Keratinocyte (primary cell): Measurements from ENCODE around the gene CLCN3. TPM values are rescaled to one million over a fixed set of nuclear protein-coding genes. Genes with fewer than 3 reads are reported as not detected.

Source experiments
- DNase-seq: peaks from one replicate; pipeline ENCODE4 v3.0.0-alpha.2; 2011; ENCODE audit warnings: low read depth, missing footprints, low spot score
- FAIRE-seq: peaks from 2 replicates; lab custom pipeline; 2011; peaks lifted over from hg19 to GRCh38; lab: Jason Lieb, UNC
- H2AFZ ChIP-seq: 2 replicates; pipeline ENCODE4 v1.6.0; 2012; ENCODE audit warnings: low read length, control low read depth, inconsistent platforms; ENCODE audit not compliant: control insufficient read depth
- H3K27ac ChIP-seq: 2 replicates; pipeline ENCODE4 v1.5.1; 2011; ENCODE audit warnings: low read length; ENCODE audit not compliant: control insufficient read depth, insufficient read depth
- H3K27me3 ChIP-seq: 3 replicates; pipeline ENCODE4 v1.6.0; 2011; ENCODE audit warnings: low read length; ENCODE audit not compliant: control insufficient read depth, insufficient read depth; ENCODE audit errors: extremely low read depth
- H3K36me3 ChIP-seq, 2 experiments: 2 replicates in 1 of 2; 3 replicates in 1 of 2; pipeline ENCODE4 v1.5.1; 2011; ENCODE audit warnings: low read length in 2 of 2, mild to moderate bottlenecking in 1 of 2; ENCODE audit not compliant: control insufficient read depth in 2 of 2, insufficient read depth in 2 of 2; ENCODE audit errors: extremely low read depth in 1 of 2
- H3K4me1 ChIP-seq: 3 replicates; pipeline ENCODE4 v1.5.1; 2011; ENCODE audit warnings: low read length; ENCODE audit not compliant: control insufficient read depth, insufficient read depth; ENCODE audit errors: extremely low read depth
- H3K4me2 ChIP-seq: 3 replicates; pipeline ENCODE4 v1.6.0; 2011; ENCODE audit warnings: low read depth, low read length; ENCODE audit not compliant: control insufficient read depth, insufficient read depth; ENCODE audit errors: extremely low read depth
- H3K4me3 ChIP-seq, 3 experiments: fragments of 200-600 bp in 1 of 3; sonication (generic) in 1 of 3; 2 replicates in 2 of 3; 3 replicates in 1 of 3; pipeline ENCODE4 v1.5.1; 2011 to 2016; ENCODE audit warnings: low read length in 3 of 3, mild to moderate bottlenecking in 3 of 3, control low read depth in 2 of 3, inconsistent platforms in 1 of 3, low read depth in 1 of 3, mixed read lengths in 1 of 3, mixed run types in 1 of 3, moderate library complexity in 1 of 3; ENCODE audit not compliant: control insufficient read depth in 2 of 3, insufficient read depth in 2 of 3; ENCODE audit errors: extremely low read depth in 1 of 3
- H3K79me2 ChIP-seq: 2 replicates; pipeline ENCODE4 v1.6.0; 2012; ENCODE audit warnings: low read length; ENCODE audit not compliant: control insufficient read depth, insufficient read depth
- H3K9ac ChIP-seq: 3 replicates; pipeline ENCODE4 v1.6.0; 2011; ENCODE audit warnings: low read length; ENCODE audit not compliant: control insufficient read depth, insufficient read depth; ENCODE audit errors: extremely low read depth
- H3K9me1 ChIP-seq: 3 replicates; pipeline ENCODE4 v1.6.0; 2011; ENCODE audit warnings: low read length; ENCODE audit not compliant: control insufficient read depth, insufficient read depth; ENCODE audit errors: extremely low read depth
- H3K9me3 ChIP-seq: 2 replicates; pipeline ENCODE4 v1.5.1; 2012; ENCODE audit warnings: low read depth, low read length; ENCODE audit not compliant: control insufficient read depth
- H4K20me1 ChIP-seq: 3 replicates; pipeline ENCODE4 v1.6.0; 2011; ENCODE audit warnings: low read length; ENCODE audit not compliant: control insufficient read depth, insufficient read depth; ENCODE audit errors: extremely low read depth
- CTCF ChIP-seq, 3 experiments: IDR thresholded peaks in 1 of 3; conservative IDR thresholded peaks in 1 of 3; optimal IDR thresholded peaks in 1 of 3; 2 replicates in 2 of 3; 3 replicates in 1 of 3; pipeline versions ENCODE3 to v1.5.1; 2011; ENCODE audit warnings: low read length in 3 of 3, mild to moderate bottlenecking in 3 of 3, moderate library complexity in 2 of 3, control low read depth in 1 of 3, inconsistent platforms in 1 of 3; ENCODE audit not compliant: insufficient read depth in 2 of 3; ENCODE audit errors: extremely low read depth in 1 of 3
- EZH2 ChIP-seq: IDR thresholded peaks from one replicate; pipeline ENCODE4 v1.6.1; 2012; ENCODE audit warnings: inconsistent platforms, mild to moderate bottlenecking, low read length, moderate library complexity
- dilution Hi-C: fragments of 300-500 bp; cut with MboI; formaldehyde crosslinking; loops from one replicate; pipeline ENCODE4 v1.7.0; 2020; ENCODE audit warnings: low sequenced_read_pairs; ENCODE audit not compliant: extremely low pct_ligation_motif_present
- polyA plus RNA-seq, 5 experiments: library from polyadenylated mRNA; depleted of rRNA in 3 of 5; stranded (reverse) in 3 of 5; stranded (forward) in 1 of 5; unstranded in 1 of 5; fragments of >200 nt; gene quantifications; 1 replicate in 1 of 5; 2 replicates in 3 of 5; 3 replicates in 1 of 5; pipeline versions ENCODE4 v1.2.1 to v1.2.3, GENCODE V29; 2011 to 2012; ENCODE audit warnings: missing spikeins in 2 of 5, low read depth in 1 of 5, low replicate concordance in 1 of 5

The CLCN3 gene
- polyA plus RNA-seq, 1 donor (not counting 4 experiments of a cell fraction or from before 2014, with no cell fraction given) = 34.2 TPM

- H3K27ac ChIP-seq = no peak overlapping the region
- no peak overlapping the region for H2AFZ ChIP-seq
- no peaks in the 10 kb centered on the region for H3K79me2 ChIP-seq
- H3K9me3 ChIP-seq = no peaks in the 10 kb centered on the region
- FAIRE-seq (no peak), DNase-seq (no peak)
- no peaks in the 10 kb centered on the region for H3K36me3 ChIP-seq
- H3K9me1 ChIP-seq = no peaks in the 10 kb centered on the region
- H3K27me3 ChIP-seq = no peaks in the 10 kb centered on the region
- no peak overlapping the region for H3K9ac ChIP-seq
- no peak overlapping the region for H3K4me2 ChIP-seq
- no peak overlapping the region for H3K4me3 ChIP-seq
- dilution Hi-C loops = no loop called here
- H4K20me1 ChIP-seq = no peaks in the 10 kb centered on the region
- no peaks in the 10 kb centered on the region for H3K4me1 ChIP-seq
- TF ChIP-seq EZH2 (no peak), CTCF (optimal IDR thresholded peaks at IDR 0.05 in 1 of 3, IDR thresholded peaks at IDR 0.05 in 1 of 3, conservative IDR thresholded peaks at IDR 0.05 in 1 of 3; ENCODE audit: extremely low read depth in 1 of 3, insufficient read depth in 2 of 3, low read length in 3 of 3) (no peak)
These were observed 25.2 kb downstream of the CLCN3 start for GRCh38 chr4:169645627-169646026.

GRCh38 chr4:169649545-169650226 is 29.3 kb downstream of the CLCN3 start:
- no peak overlapping the region for H3K27ac ChIP-seq
- FAIRE-seq (no peak), DNase-seq (no peak)

More at GRCh38 chr4:169649545-169650226, 29.3 kb downstream of the CLCN3 start:
- Histone ChIP-seq H3K4me1 (no peaks in the 10 kb centered on the region), H3K79me2 (peaks cover 6% of the 10 kb centered on the region), H3K36me3 (no peaks in the 10 kb centered on the region), H3K9ac (no peak overlapping the region), H2AFZ (no peak overlapping the region), H3K9me1 (no peaks in the 10 kb centered on the region), H3K4me3 (no peak overlapping the region), H3K27me3 (no peaks in the 10 kb centered on the region), H3K9me3 (no peaks in the 10 kb centered on the region), H4K20me1 (no peaks in the 10 kb centered on the region), H3K4me2 (no peak overlapping the region)
- TF ChIP-seq CTCF (optimal IDR thresholded peaks at IDR 0.05 in 1 of 3, IDR thresholded peaks at IDR 0.05 in 1 of 3, conservative IDR thresholded peaks at IDR 0.05 in 1 of 3; ENCODE audit: extremely low read depth in 1 of 3, insufficient read depth in 2 of 3, low read length in 3 of 3) (no peak), EZH2 (no peak)
- dilution Hi-C loops = no loop called here
